H9 (cell line): ENCODE data around the gene LDLRAD4. TPM values are rescaled to one million over a fixed set of nuclear protein-coding genes. Genes with fewer than 3 reads are reported as not detected.

Experiments
- DNase-seq: peaks from one replicate; pipeline ENCODE4 v3.0.0-alpha.2; 2017
- H2AFZ ChIP-seq: one replicate; pipeline ENCODE4 v1.6.1; 2013; ENCODE audit warnings: mild to moderate bottlenecking, low read length, control low read depth, moderate library complexity
- H2AK5ac ChIP-seq: 2 replicates; pipeline ENCODE4 v1.6.1; 2013; ENCODE audit warnings: low read length, control low read depth, mixed read lengths; ENCODE audit not compliant: insufficient read length
- H2BK120ac ChIP-seq: one replicate; pipeline ENCODE4 v1.6.1; 2013; ENCODE audit warnings: low read depth, mild to moderate bottlenecking, low read length, control low read depth, inconsistent platforms; ENCODE audit not compliant: poor library complexity, severe bottlenecking
- H2BK12ac ChIP-seq: 2 replicates; pipeline ENCODE4 v1.6.1; 2013; ENCODE audit warnings: low read length, control low read depth, mixed read lengths, low read depth; ENCODE audit not compliant: insufficient read length
- H2BK15ac ChIP-seq: 2 replicates; pipeline ENCODE4 v1.6.1; 2013; ENCODE audit warnings: low read depth, low read length, control low read depth
- H2BK20ac ChIP-seq: one replicate; pipeline ENCODE4 v1.6.1; 2013; ENCODE audit warnings: low read depth, mild to moderate bottlenecking, low read length, control low read depth, inconsistent platforms; ENCODE audit not compliant: poor library complexity, severe bottlenecking
- H2BK5ac ChIP-seq: 2 replicates; pipeline ENCODE4 v1.6.1; 2013; ENCODE audit warnings: low read length, control low read depth, mixed read lengths; ENCODE audit not compliant: insufficient read length
- H3K14ac ChIP-seq: 2 replicates; pipeline ENCODE4 v1.6.1; 2013; ENCODE audit warnings: low read length, control low read depth; ENCODE audit not compliant: insufficient read depth
- H3K18ac ChIP-seq: 2 replicates; pipeline ENCODE4 v1.6.1; 2013; ENCODE audit warnings: low read depth, mild to moderate bottlenecking, mixed read lengths, low read length, control low read depth; ENCODE audit not compliant: insufficient read length
- H3K23ac ChIP-seq: 2 replicates; pipeline ENCODE4 v1.6.1; 2013; ENCODE audit warnings: low read length, control low read depth, mixed read lengths, low read depth; ENCODE audit not compliant: insufficient read length
- H3K23me2 ChIP-seq: 2 replicates; pipeline ENCODE4 v1.6.1; 2013; ENCODE audit warnings: low read depth, mild to moderate bottlenecking, mixed read lengths, low read length, control low read depth; ENCODE audit not compliant: insufficient read length, poor library complexity, severe bottlenecking
- H3K27ac ChIP-seq: 2 replicates; pipeline ENCODE4 v1.5.1; 2013; ENCODE audit warnings: low read length, control low read depth, mixed read lengths, low read depth; ENCODE audit not compliant: insufficient read length
- H3K27me3 ChIP-seq: 2 replicates; pipeline ENCODE4 v1.6.1; 2013; ENCODE audit warnings: low read length, control low read depth, inconsistent platforms; ENCODE audit not compliant: insufficient read depth
- H3K4ac ChIP-seq: 2 replicates; pipeline ENCODE4 v1.6.1; 2013; ENCODE audit warnings: low read depth, mild to moderate bottlenecking, control low read depth, inconsistent platforms, low read length, moderate library complexity
- H3K4me1 ChIP-seq: 2 replicates; pipeline ENCODE4 v1.6.1; 2013; ENCODE audit warnings: low read length, control low read depth, inconsistent platforms; ENCODE audit not compliant: insufficient read depth
- H3K4me2 ChIP-seq: 2 replicates; pipeline ENCODE4 v1.6.1; 2013; ENCODE audit warnings: low read length, control low read depth, mixed read lengths; ENCODE audit not compliant: insufficient read length, insufficient read depth
- H3K56ac ChIP-seq: 2 replicates; pipeline ENCODE4 v1.6.1; 2013; ENCODE audit warnings: low read depth, mild to moderate bottlenecking, mixed read lengths, low read length, control low read depth; ENCODE audit not compliant: insufficient read length
- H3K79me1 ChIP-seq: 2 replicates; pipeline ENCODE4 v1.6.1; 2013; ENCODE audit warnings: low read depth, mild to moderate bottlenecking, moderate library complexity, low read length, control low read depth, inconsistent platforms; ENCODE audit not compliant: insufficient read depth, poor library complexity, severe bottlenecking
- H3K79me2 ChIP-seq: 2 replicates; pipeline ENCODE4 v1.6.1; 2013; ENCODE audit warnings: low read length, control low read depth, inconsistent platforms; ENCODE audit not compliant: insufficient read depth
- H3K9ac ChIP-seq: 2 replicates; pipeline ENCODE4 v1.6.1; 2013; ENCODE audit warnings: low read length, control low read depth, mixed read lengths; ENCODE audit not compliant: insufficient read length; ENCODE audit errors: extremely low read depth
- H3K9me3 ChIP-seq: one replicate; pipeline ENCODE4 v1.6.1; 2013; ENCODE audit warnings: low read depth, low read length, inconsistent platforms; ENCODE audit not compliant: control insufficient read depth
- H3T11ph ChIP-seq: one replicate; pipeline ENCODE4 v1.6.1; 2013; ENCODE audit warnings: mild to moderate bottlenecking, low read length, control low read depth, inconsistent platforms
- H4K20me1 ChIP-seq: one replicate; pipeline ENCODE4 v1.6.1; 2013; ENCODE audit not compliant: control insufficient read depth, insufficient read length, insufficient read depth
- H4K5ac ChIP-seq: 2 replicates; pipeline ENCODE4 v1.6.1; 2013; ENCODE audit warnings: low read depth, mild to moderate bottlenecking, mixed read lengths, low read length, control low read depth; ENCODE audit not compliant: insufficient read length
- H4K8ac ChIP-seq: replicated peaks from 2 replicates; pipeline ENCODE4 v1.6.1; 2013; ENCODE audit warnings: low read length, control low read depth, mixed read lengths, low read depth; ENCODE audit not compliant: insufficient read length
- H4K91ac ChIP-seq: 2 replicates; pipeline ENCODE4 v1.6.1; 2013; ENCODE audit warnings: low read depth, mild to moderate bottlenecking, moderate library complexity, mixed read lengths, low read length, control low read depth; ENCODE audit not compliant: insufficient read length
- H3K27ac Mint-ChIP-seq, 3 experiments: 2 replicates in 2 of 3; 3 replicates in 1 of 3; pipeline ENCODE4 v1.8.0; 2020 to 2021; ENCODE audit warnings: mixed read lengths in 3 of 3, mild to moderate bottlenecking in 1 of 3, moderate library complexity in 1 of 3
- H3K27me3 Mint-ChIP-seq: 2 replicates; pipeline ENCODE4 v1.8.0; 2021; ENCODE audit warnings: low read depth, mild to moderate bottlenecking, moderate library complexity, mixed read lengths
- H3K36me3 Mint-ChIP-seq, 3 experiments: 2 replicates in 2 of 3; 3 replicates in 1 of 3; pipeline ENCODE4 v1.8.0; 2020 to 2021; ENCODE audit warnings: low read depth in 3 of 3, mixed read lengths in 3 of 3; ENCODE audit not compliant: insufficient read depth in 1 of 3
- H3K4me1 Mint-ChIP-seq, 2 experiments: 2 replicates each; pipeline ENCODE4 v1.8.0; 2020; ENCODE audit warnings: mixed read lengths in 2 of 2
- H3K4me3 Mint-ChIP-seq, 2 experiments: 2 replicates in 1 of 2; 3 replicates in 1 of 2; pipeline ENCODE4 v1.8.0; 2020 to 2021; ENCODE audit warnings: mild to moderate bottlenecking in 2 of 2, mixed read lengths in 2 of 2, moderate library complexity in 1 of 2
- H3K9me3 Mint-ChIP-seq, 2 experiments: 2 replicates in 1 of 2; 3 replicates in 1 of 2; pipeline ENCODE4 v1.8.0; 2020; ENCODE audit warnings: mild to moderate bottlenecking in 2 of 2, mixed read lengths in 2 of 2, moderate library complexity in 1 of 2
- WGBS: extraction: QIAGEN DNeasy Blood & Tissue Kit; methylation state at CpG from one replicate; pipeline ENCODE4 v1.1.7; 2013; ENCODE audit warnings: missing lambda C conversion rate, low lambda C conversion rate, mixed read lengths; ENCODE audit not compliant: insufficient read length; ENCODE audit errors: extremely low coverage; 5-methylcytosine and 5-hydroxymethylcytosine counted together
- total RNA-seq: library from RNA; stranded (reverse); gene quantifications from 2 replicates; pipeline ENCODE4 v1.2.1, GENCODE V29; 2021
- TF ChIP-seq, protein P1 (sequence below): fragments of 200-600 bp; sonication (generic); conservative IDR thresholded peaks from 3 replicates; pipeline ENCODE4 v1.8.0; 2021; ENCODE audit warnings: antibody characterized with exemption, mild to moderate bottlenecking

Gene LDLRAD4
- total RNA-seq, 1 experiment from 2014 or later, result 3.9 TPM

DNA sequence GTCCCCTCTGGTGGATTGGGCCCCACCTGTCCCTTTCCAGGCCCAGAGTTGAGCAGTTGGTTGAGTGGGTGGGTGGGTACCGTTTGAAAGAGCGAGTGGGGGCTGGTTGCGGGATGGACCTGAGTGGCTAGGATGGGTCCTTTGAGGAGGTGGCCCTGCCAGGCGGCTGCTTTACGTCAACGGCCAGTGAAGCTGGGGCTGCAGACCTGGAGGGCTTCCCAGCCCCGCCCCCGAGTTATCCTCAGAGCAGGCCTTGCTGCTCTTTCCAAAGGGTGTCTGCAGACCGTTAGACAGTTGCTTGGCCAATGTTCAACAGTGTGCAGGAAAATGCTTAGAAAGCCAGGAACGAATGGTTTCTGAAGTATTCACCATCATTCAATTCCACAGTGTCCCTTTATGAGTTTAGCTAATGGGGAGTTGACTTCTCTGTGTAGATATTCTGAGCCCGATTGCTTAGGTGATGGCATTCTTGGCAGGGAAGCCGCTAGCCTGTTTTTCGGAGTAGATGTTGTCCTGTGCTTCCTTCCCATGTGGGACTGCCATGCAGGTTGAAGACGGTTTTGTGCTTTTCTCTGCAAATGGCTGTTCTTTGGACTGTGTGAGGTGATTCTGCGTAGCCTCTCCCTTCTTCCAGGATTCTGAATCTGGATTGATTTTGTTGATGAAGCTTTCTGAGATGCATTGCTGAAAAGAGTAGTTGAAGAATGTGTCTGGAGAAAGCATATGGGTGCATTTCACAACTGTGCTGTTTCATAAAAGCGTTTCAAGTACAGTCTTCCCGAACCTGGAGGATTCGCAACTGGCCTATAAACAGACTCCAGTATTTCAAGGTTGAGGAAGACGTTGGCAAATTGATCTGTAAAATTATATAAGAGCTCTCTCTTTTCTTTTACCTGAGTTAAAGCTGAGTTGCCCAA lies 45.8 kb downstream of the LDLRAD4 start:
- H3K4me1 Mint-ChIP-seq, result peaks cover 24 to 29% of the 10 kb centered on the region in 2 experiments
- Histone ChIP-seq H2BK12ac (no peak overlapping the region), H4K20me1 (no peaks in the 10 kb centered on the region)

More for the DNA sequence above, 45.8 kb downstream of the LDLRAD4 start:
- Mint-ChIP-seq H3K27ac (no peak overlapping the region; a peak in 1 of 7 replicates), H3K4me3 (no peak overlapping the region), H3K9me3 (no peaks in the 10 kb centered on the region), H3K27me3 (peaks cover 5% of the 10 kb centered on the region), H3K36me3 (no peaks in the 10 kb centered on the region)
- peaks cover 3% of the 10 kb centered on the region for H3K23me2 ChIP-seq
- H3K9ac ChIP-seq, result no peak overlapping the region
- H4K8ac ChIP-seq, result no peak overlapping the region
- H3K56ac ChIP-seq, result no peak overlapping the region
- H3K18ac ChIP-seq, result no peak overlapping the region
- no peak overlapping the region for H3K27ac ChIP-seq
- no peak overlapping the region for H3K4ac ChIP-seq
- H2BK120ac ChIP-seq, result no peak overlapping the region
- 0 out of 2 replicates have a peak, but pooled peaks cover 2% of the 10 kb centered on the region for H3K4me1 ChIP-seq
- no peaks in the 10 kb centered on the region for H3K79me2 ChIP-seq
- peak; percentile 12 for DNase-seq
- TF ChIP-seq, protein P1, sequence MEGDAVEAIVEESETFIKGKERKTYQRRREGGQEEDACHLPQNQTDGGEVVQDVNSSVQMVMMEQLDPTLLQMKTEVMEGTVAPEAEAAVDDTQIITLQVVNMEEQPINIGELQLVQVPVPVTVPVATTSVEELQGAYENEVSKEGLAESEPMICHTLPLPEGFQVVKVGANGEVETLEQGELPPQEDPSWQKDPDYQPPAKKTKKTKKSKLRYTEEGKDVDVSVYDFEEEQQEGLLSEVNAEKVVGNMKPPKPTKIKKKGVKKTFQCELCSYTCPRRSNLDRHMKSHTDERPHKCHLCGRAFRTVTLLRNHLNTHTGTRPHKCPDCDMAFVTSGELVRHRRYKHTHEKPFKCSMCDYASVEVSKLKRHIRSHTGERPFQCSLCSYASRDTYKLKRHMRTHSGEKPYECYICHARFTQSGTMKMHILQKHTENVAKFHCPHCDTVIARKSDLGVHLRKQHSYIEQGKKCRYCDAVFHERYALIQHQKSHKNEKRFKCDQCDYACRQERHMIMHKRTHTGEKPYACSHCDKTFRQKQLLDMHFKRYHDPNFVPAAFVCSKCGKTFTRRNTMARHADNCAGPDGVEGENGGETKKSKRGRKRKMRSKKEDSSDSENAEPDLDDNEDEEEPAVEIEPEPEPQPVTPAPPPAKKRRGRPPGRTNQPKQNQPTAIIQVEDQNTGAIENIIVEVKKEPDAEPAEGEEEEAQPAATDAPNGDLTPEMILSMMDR, result no peak
- H3K14ac ChIP-seq, result no peak overlapping the region
- WGBS, result no CpG with 5 or more reads among the region's 19 CpGs
- no peak overlapping the region for H2BK5ac ChIP-seq
- no peak overlapping the region for H3K23ac ChIP-seq
- H2BK15ac ChIP-seq, result no peak overlapping the region
- no peak overlapping the region for H4K91ac ChIP-seq
- no peaks in the 10 kb centered on the region for H3K27me3 ChIP-seq
- H3K4me2 ChIP-seq, result no peak overlapping the region
- no peak overlapping the region for H2BK20ac ChIP-seq
- H4K5ac ChIP-seq, result no peak overlapping the region
- no peaks in the 10 kb centered on the region for H3K9me3 ChIP-seq
- H2AK5ac ChIP-seq, result no peak overlapping the region
- H2AFZ ChIP-seq, result no peak overlapping the region
- H3T11ph ChIP-seq, result no peak overlapping the region
- H3K79me1 ChIP-seq, result no peaks in the 10 kb centered on the region
